ENCODE data around the gene ZSCAN9.

Gene ZSCAN9

DNA sequence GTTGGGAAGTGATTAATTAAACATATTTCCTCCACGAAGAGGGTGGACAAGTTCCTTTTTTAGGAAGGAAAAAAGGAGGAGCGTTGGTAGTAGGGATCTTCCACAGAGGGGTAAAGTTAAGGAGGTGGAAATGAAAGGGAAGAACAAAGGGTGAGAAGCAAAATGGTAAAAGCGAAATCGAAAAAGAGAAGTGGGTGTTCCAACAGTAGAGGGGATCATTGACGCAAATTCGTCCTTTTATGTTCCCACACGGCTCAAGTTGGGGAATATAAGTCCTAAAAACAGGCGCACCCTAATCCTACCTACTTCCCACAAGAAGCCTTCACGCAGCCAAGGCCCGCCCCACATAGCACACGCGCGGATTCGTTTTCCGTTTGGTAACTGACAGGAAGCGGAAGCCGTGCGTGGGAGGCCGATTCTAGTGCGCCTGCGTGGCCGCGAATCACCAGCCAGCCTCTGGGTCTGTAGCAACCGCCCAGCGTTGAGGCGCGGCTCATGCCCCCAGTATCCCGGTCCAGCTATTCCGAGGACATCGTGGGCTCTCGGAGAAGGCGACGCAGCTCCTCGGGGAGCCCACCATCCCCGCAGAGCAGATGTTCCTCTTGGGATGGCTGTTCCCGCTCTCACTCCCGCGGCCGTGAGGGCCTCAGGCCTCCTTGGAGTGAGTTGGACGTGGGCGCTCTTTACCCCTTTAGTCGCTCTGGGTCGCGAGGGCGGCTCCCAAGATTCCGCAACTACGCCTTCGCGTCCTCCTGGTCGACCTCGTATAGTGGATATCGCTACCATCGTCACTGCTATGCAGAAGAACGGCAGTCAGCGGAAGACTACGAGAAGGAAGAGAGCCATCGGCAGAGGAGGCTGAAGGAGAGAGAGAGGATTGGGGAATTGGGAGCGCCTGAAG is 34.1 kb downstream of the ZSCAN9 start, which contains the start of gene NKAPL:
TSS of gene NKAPL (plus strand) at position 421 of the 901 bp plus-strand sequence. CDS start at position 496, 75 bp downstream.
- in situ Hi-C loops (cut with HindIII; ENCODE audit: low pct_ligation_motif_present, low pct_unique_long_range_greater_than_20kb, low sequenced_read_pairs): no loop called here
- no peak for DNase-seq

DNA sequence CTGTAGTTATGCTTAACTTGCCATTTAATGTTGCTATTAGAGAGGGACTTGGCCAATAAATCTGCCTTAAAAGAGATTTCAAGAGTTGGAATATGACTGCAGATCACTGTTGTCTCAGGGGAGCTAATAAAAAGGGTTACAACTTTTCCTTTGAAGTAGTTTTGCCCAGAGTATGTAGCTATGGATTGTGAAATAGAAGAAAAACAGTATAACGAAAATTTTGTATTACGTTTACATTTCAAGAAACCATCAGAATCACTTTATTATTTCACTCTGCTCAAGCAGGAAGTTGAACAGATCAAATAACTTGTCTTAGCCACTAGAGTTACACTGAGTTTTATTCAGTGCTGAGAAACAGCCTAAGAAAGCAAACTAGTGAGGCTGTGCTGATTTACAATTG is 38.8 kb downstream of the ZSCAN9 start:
- in situ Hi-C loops (cut with HindIII; ENCODE audit: low pct_ligation_motif_present, low pct_unique_long_range_greater_than_20kb, low sequenced_read_pairs): no loop called here
- no peak for DNase-seq

DNA sequence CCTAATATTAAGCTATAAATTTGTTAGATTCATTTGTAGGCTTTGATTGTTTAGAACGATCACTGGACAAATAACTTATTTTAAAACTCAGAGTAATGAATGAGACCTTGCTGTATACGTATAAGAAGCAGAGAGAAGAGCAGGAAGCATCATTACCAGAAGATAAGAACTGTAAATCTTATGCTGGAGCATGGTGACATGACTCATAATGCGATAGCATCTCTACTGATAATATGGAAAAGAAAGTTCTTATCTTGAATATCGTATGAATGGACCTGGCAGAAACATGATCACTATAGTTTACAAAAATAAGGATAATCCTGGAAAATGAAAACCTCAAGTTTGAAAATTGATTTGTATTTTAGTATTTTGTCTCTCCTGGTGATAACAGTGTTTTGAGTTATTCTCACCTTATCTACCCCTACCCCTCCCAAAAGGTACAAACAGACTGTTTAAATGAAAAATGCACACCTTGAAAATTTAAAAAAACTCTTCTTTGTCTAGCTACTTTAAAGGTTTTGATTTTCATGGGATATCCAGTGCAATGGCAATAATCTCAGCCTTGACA is 39.8 kb downstream of the ZSCAN9 start:
- no peak for DNase-seq
- in situ Hi-C loops (cut with HindIII; ENCODE audit: low pct_ligation_motif_present, low pct_unique_long_range_greater_than_20kb, low sequenced_read_pairs): no loop called here

DNA sequence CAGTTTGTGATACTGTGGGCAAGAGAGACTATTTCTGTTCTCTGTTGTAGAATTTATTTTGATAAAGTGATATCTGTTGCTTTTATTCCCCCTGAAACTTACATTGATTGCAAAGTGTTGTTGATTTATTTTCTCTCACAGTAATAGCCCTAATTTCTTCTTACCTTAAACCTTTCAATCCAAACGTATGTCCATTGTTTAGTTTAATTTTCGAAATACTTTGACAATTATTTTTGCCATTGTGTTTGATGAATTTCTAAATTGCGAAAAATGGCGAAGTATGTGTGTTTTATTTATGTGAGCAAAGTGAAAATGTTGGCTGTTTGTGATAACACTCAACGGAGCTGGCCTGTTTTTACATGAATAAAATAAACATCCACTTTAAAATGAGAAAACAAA is 41.5 kb downstream of the ZSCAN9 start:
- no peak for DNase-seq
- in situ Hi-C loops (cut with HindIII; ENCODE audit: low pct_ligation_motif_present, low pct_unique_long_range_greater_than_20kb, low sequenced_read_pairs): no loop called here

DNA sequence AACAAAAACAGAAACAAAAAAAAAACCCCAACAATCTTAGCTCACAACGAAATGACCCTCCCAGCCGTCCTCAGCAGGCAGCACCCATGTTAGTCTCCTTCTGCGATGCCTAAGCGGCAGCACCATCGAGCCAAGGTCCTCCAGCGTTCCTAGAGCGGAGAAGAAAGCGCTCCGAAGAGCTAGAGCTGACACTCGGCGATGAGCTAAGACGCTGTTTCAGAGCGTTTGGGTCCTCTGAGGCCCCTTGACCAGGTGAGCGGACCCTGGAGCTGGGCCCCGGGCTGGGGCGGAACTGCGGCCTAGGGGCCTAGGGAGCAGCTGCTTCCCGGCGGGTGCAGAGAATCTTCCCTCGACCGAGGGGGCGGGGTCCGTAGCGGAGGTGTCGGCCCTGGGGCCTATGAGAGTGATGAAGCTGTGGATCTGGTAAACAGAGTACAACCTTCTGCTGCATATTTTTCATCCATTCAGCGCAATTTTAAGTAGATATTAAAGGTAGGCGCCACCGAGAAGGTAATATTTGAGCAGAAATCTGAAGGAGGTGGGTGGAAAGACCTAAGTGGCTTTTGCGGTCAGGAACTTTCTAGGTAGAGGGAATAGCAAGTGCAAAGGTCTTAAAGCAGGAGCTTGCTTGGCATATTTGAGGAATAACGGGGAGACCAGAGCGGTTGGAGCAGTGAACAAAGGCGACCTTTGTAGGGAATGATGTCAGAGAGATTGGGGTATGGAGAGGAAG is 42.1 kb downstream of the ZSCAN9 start, which contains the start of gene ZSCAN26:
TSS of gene ZSCAN26 (plus strand) at position 182 of the 733 bp plus-strand sequence. CDS start 4,777 bp downstream, outside the sequence.
- in situ Hi-C loops (cut with HindIII; ENCODE audit: low pct_ligation_motif_present, low pct_unique_long_range_greater_than_20kb, low sequenced_read_pairs): no loop called here
- peak; percentile 83 for DNase-seq

DNA sequence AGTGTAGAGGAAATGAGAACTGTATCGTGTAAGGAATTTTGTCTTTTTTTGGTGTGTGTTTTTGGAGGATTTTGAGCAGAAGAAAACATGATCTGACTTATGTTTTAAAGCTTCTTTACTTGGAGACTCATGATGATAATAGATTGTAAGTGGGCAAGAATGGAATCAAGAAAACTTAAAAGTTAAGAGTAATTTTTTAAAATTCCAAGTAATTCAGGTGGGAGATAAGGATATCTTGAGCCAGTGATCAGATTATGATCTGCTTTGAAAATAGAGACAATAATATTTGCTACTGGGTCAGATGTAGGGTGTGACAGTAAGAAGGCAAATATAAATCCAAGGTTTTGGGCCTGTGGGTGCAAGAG is 42.6 kb downstream of the ZSCAN9 start:
- in situ Hi-C loops (cut with HindIII; ENCODE audit: low pct_ligation_motif_present, low pct_unique_long_range_greater_than_20kb, low sequenced_read_pairs): no loop called here
- DNase-seq: no peak

DNA sequence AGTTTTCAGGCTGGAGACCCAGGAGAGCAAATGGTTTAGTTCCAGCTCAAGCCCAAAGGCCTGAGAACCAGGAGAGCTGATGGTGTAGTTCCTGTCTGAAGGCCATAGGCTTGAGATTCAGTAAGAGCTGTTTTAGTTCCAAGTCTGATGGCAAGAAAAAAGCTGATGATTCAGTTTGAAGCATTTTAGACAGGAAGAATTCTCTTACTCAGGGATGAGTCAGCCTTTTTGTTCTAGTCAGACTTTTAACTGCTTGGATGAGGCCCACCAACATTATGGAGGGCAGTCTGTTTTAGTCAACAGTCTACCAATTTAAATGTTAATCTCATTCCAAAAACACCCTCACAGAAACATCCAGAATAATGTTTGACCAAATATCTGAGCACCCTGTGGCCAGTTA is 44.4 kb downstream of the ZSCAN9 start:
- in situ Hi-C loops (cut with HindIII; ENCODE audit: low pct_ligation_motif_present, low pct_unique_long_range_greater_than_20kb, low sequenced_read_pairs): no loop called here
- DNase-seq: peak; percentile 75

DNA sequence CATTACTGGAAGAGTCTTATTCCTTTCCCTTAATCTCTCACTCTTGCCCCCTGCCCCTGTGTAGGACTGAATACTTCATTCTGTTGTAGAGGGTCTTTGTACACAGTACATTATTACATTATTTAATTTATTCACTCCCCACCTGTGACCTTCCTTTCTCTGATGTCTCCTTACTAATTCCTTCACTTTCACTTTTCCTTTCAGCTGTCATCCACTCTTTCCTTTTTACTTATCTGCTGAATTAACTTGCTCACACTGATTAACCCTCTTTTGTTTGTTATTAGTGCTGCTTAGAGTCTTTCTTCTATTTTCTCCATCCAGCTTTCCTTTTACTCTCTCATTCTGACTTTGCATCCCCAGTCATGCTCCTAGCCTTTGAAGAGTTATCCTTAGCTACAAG is 49.8 kb downstream of the ZSCAN9 start:
- in situ Hi-C loops (cut with HindIII; ENCODE audit: low pct_ligation_motif_present, low pct_unique_long_range_greater_than_20kb, low sequenced_read_pairs): no loop called here
- no peak for DNase-seq

DNA sequence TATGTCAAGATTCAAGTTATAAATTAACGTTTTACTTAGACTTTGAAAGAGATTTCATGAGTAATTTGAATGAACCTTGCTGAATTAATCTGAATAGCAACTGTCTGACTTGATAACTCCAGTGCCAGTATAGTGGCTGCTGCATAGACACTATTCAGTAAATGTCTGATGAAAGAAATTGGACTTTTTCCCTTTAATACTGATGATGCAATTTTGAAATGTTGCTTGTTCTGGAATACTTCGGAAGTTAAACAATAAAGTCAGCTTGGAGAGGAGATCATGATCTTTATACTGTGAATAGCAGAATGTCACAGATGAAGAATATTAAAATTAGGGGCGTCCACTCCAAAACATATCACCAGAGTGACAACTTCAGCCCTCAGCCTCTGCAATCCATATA is 52.7 kb downstream of the ZSCAN9 start:
- in situ Hi-C loops (cut with HindIII; ENCODE audit: low pct_ligation_motif_present, low pct_unique_long_range_greater_than_20kb, low sequenced_read_pairs): no loop called here
- no peak for DNase-seq

DNA sequence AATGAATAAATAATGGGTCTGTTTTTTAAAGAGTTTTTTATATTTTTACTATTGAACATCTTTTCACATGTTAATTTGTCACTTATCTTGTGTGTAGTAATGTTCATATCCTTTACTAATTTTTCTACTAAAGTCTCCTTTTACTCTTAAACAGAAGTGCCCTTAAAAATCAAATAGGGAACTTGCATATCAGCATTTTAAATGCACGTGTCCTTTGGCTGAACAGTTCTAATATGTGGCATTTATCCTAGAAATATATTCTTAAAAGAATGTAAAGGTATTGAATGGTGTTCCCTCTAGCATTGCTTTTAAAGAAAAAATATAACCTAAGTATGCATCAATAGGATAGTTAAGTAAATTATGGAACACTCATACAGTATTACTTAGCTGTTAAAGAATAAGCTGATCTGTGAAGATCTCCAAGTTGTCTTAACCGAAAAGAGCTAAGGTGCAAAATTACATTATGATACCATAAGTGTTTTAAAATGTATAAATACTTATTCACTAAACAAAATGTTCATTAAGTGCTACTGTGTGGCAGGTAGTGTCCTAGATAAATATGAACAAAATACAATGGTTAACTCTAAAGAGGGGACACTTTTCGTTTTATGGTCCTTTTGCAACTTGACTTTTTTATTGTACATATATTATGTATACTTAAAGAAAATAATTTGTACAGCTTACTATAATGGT is 55.7 kb downstream of the ZSCAN9 start:
- no peak for DNase-seq
- in situ Hi-C loops (cut with HindIII; ENCODE audit: low pct_ligation_motif_present, low pct_unique_long_range_greater_than_20kb, low sequenced_read_pairs): no loop called here

DNA sequence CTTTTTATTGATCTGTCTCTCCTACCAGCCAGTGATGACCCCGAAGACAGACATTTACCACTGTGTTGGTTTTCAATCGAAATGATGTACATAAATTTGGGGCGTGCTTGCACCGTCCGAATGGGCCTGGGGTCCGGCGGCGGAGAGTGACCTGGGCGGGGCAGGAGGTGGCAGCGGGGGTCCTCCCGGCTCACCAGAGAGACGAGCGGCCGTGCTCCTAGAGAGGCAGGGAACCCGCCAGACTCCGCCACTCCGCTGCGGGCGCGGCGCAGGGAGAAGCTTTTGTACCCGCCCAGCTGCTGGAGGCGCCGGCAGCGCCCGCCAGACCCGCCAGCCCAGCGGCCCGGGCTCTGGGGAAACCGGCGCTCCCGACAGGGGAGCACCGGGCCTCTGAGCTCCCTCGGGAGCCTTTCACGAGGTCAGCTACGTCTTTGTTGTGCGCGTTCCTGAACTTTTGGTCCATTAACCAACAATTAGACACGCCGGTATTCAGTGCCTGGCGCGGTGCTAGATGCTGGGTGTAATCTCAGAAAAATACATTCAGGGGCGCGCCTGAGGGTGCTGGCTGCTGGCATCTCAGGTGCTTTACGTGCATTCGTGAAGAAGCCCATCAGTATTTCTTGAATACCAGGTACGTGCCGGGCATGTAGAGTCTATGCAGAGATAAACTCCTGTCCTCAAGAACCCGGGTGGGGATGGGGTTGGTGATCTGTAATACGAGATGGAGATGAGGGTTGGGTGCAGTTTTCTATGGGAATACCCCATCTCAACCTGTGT is 56.4 kb downstream of the ZSCAN9 start, which contains the start of gene PGBD1:
TSS of gene PGBD1 (plus strand) at position 285 of the 777 bp plus-strand sequence. CDS start 2,242 bp downstream, outside the sequence.
- peak; percentile 77 for DNase-seq
- in situ Hi-C loops (cut with HindIII; ENCODE audit: low pct_ligation_motif_present, low pct_unique_long_range_greater_than_20kb, low sequenced_read_pairs): no loop called here

DNA sequence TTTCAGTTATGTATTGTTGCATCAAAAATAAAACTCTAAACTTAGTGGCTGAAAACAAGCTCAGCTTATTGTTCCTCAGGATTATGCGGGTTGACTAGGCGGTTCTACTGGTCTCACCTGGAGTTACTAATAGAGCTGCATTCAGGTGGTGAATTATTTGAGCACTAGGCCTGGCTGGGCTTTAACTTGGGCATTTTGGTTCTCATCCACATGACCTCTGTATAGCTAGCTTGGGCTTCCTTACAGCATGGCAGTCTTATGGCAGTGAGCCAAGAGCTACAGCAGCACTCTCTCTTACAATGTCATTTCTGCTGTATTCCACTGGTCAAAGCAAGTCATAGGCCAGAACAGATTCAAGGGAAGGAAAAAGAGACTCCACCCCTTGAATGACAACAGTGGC is 57.9 kb downstream of the ZSCAN9 start:
- no peak for DNase-seq
- in situ Hi-C loops (cut with HindIII; ENCODE audit: low pct_ligation_motif_present, low pct_unique_long_range_greater_than_20kb, low sequenced_read_pairs): no loop called here
